DMS114 treated with DMSO at 0.1 percent for 48 hours (cell line): ENCODE measurements around the gene LSG1.

ENCODE experiments used
- DNase-seq: peaks from one replicate; lab custom pipeline; 2025; ENCODE audit not compliant: unreplicated experiment; lab: John Stamatoyannopoulos, UW

Gene LSG1

GRCh38 chr3:194687638-194688199 lies 15.7 kb upstream of the LSG1 start:
- DNase-seq = peak; percentile 57

- peak; percentile 32 for DNase-seq
These were observed 15.0 kb upstream of the LSG1 start for GRCh38 chr3:194686816-194687637.

- DNase-seq = peak; percentile 9
These were observed 14.4 kb upstream of the LSG1 start for GRCh38 chr3:194686414-194686815.

- peak; percentile 87 for DNase-seq
These were observed 13.9 kb upstream of the LSG1 start, which contains the start of gene FAM43A for GRCh38 chr3:194685718-194686413. FAM43A (plus strand) TSS chr3:194685883; CDS start chr3:194686827, 944 bp downstream.

GRCh38 chr3:194685065-194685717 lies 13.2 kb upstream of the LSG1 start:
- no peak for DNase-seq

- DNase-seq = no peak
These were observed 11.4 kb upstream of the LSG1 start for GRCh38 chr3:194683380-194683779.

GRCh38 chr3:194682694-194683310 lies 10.8 kb upstream of the LSG1 start:
- peak; percentile 71 for DNase-seq

- no peak for DNase-seq
These were observed 10.2 kb upstream of the LSG1 start for GRCh38 chr3:194682189-194682693.

GRCh38 chr3:194680888-194681615 lies 9.1 kb upstream of the LSG1 start:
- no peak for DNase-seq

- no peak for DNase-seq
These were observed 4.5 kb upstream of the LSG1 start for GRCh38 chr3:194676471-194676870.

GRCh38 chr3:194675680-194676079 lies 3.7 kb upstream of the LSG1 start:
- no peak for DNase-seq

GRCh38 chr3:194675081-194675640 lies 3.2 kb upstream of the LSG1 start:
- no peak for DNase-seq

- DNase-seq = no peak
These were observed 1.8 kb upstream of the LSG1 start for GRCh38 chr3:194673761-194674160.

- no peak for DNase-seq
These were observed 885 bp upstream of the LSG1 start for GRCh38 chr3:194672876-194673275.

GRCh38 chr3:194671511-194671899 lies 486 bp downstream of the LSG1 start:
- peak; percentile 20 for DNase-seq

- no peak for DNase-seq
These were observed 4.6 kb downstream of the LSG1 start for GRCh38 chr3:194667363-194667762.

- no peak for DNase-seq
These were observed 7.1 kb downstream of the LSG1 start for GRCh38 chr3:194664857-194665256.

GRCh38 chr3:194661946-194662345 lies 10.0 kb downstream of the LSG1 start:
- no peak for DNase-seq

GRCh38 chr3:194661374-194661773 lies 10.6 kb downstream of the LSG1 start:
- no peak for DNase-seq

GRCh38 chr3:194659778-194660177 lies 12.2 kb downstream of the LSG1 start:
- DNase-seq = no peak
